ENCODE data around the gene TMA7B.

TMA7B gene

DNA sequence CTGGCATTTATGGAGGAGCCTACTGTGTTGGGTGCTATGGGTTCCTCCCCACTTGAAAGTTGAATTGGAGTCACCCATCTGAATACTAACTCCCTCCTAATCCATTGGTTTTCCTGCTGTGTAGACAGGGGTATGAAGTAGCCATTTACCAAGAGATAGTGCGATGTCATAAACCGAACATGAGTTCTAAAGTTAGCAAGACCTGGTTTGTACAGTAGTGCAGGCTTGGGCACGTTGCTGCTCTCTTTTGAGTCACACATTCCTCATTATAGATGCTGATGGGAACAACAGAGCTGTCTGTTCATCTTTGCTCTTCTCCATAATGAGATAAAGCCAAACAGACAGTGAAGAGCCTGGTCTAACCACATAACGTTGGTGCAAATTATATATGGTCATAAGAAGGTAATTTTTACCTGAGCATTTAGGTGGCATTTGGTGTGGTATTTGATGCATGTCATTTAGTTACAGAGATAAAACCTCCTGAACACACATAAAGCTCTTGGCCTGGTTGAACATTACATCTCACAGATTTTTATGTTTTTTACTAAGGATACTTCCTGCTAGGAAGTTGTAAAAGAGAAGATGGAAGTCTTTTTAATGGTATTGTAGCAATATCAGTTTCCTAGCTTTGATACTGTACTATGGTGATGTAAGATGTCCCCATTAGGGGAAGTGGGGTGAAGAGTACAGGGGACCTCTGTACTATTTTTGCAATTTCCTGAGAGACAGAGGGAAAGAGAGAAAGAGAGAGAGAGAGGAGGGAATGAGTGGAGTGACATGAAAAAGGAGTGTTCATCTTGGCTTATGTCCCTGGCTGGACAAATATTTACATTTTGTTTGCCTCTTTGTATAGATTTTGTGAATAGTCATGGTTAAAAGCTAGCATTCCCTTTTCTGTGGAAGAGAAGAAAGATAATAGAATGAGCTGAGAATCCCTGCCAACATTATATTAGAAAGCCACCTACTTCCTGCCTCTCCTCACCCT is 31.4 kb upstream of the TMA7B start:
- Histone ChIP-seq H2AK5ac (ENCODE audit: low read length) (no peak overlapping the region), H3K9ac (ENCODE audit: low read length) (no peak overlapping the region), H3K4me1 (ENCODE audit: control insufficient read depth, low read depth, low read length) (no peaks in the 10 kb centered on the region), H3K18ac (ENCODE audit: low read length) (no peak overlapping the region), H3K23ac (ENCODE audit: low read length) (no peak overlapping the region), H2BK5ac (ENCODE audit: low read length) (no peak overlapping the region), H3K4ac (ENCODE audit: low read depth, low read length) (no peak overlapping the region), H3K79me1 (ENCODE audit: low read length) (no peaks in the 10 kb centered on the region), H3K79me2 (ENCODE audit: control insufficient read depth, insufficient read depth, low read length) (no peaks in the 10 kb centered on the region), H3K4me3 (ENCODE audit: low read length) (no peak overlapping the region), H4K5ac (ENCODE audit: low read length) (no peak overlapping the region), H4K8ac (ENCODE audit: low read depth, low read length) (no peak overlapping the region), H2BK15ac (replicated peaks; ENCODE audit: low read depth) (no peak overlapping the region), H3K27ac (ENCODE audit: low read depth, low read length) (no peak overlapping the region), H3K27me3 (ENCODE audit: insufficient read depth, low read length, poor library complexity) (no peaks in the 10 kb centered on the region), H2BK120ac (ENCODE audit: low read depth, low read length) (no peak overlapping the region), H3K36me3 (ENCODE audit: control insufficient read depth, insufficient read depth, low read length) (no peaks in the 10 kb centered on the region), H3K4me2 (ENCODE audit: low read length) (no peak overlapping the region), H3K56ac (ENCODE audit: low read length) (no peak overlapping the region)
- DNase-seq, result no peak
- no CpG with 5 or more reads among the region's 4 CpGs for WGBS (ENCODE audit: extremely low coverage, insufficient coverage, low lambda C conversion rate)

- Histone ChIP-seq H3K56ac (ENCODE audit: low read length) (no peak overlapping the region), H3K4me2 (ENCODE audit: low read length) (no peak overlapping the region), H3K23ac (ENCODE audit: low read length) (no peak overlapping the region), H3K27ac (ENCODE audit: low read depth, low read length) (no peak overlapping the region), H2BK120ac (ENCODE audit: low read depth, low read length) (no peak overlapping the region), H2BK5ac (ENCODE audit: low read length) (no peak overlapping the region), H3K4me3 (ENCODE audit: low read length) (no peak overlapping the region), H3K27me3 (ENCODE audit: insufficient read depth, low read length, poor library complexity) (no peaks in the 10 kb centered on the region), H3K4ac (ENCODE audit: low read depth, low read length) (no peak overlapping the region), H3K18ac (ENCODE audit: low read length) (no peak overlapping the region), H3K4me1 (ENCODE audit: control insufficient read depth, low read depth, low read length) (no peaks in the 10 kb centered on the region), H3K36me3 (ENCODE audit: control insufficient read depth, insufficient read depth, low read length) (no peaks in the 10 kb centered on the region), H2BK15ac (replicated peaks; ENCODE audit: low read depth) (no peak overlapping the region), H2AK5ac (ENCODE audit: low read length) (no peak overlapping the region), H4K5ac (ENCODE audit: low read length) (no peak overlapping the region), H3K79me2 (ENCODE audit: control insufficient read depth, insufficient read depth, low read length) (no peaks in the 10 kb centered on the region), H4K8ac (ENCODE audit: low read depth, low read length) (no peak overlapping the region), H3K9ac (ENCODE audit: low read length) (no peak overlapping the region), H3K79me1 (ENCODE audit: low read length) (no peaks in the 10 kb centered on the region)
- no CpG with 5 or more reads among the region's 2 CpGs for WGBS (ENCODE audit: extremely low coverage, insufficient coverage, low lambda C conversion rate)
- DNase-seq, result no peak
These were observed 28.9 kb upstream of the TMA7B start for GRCh38 chr22:39931251-39931650.

DNA sequence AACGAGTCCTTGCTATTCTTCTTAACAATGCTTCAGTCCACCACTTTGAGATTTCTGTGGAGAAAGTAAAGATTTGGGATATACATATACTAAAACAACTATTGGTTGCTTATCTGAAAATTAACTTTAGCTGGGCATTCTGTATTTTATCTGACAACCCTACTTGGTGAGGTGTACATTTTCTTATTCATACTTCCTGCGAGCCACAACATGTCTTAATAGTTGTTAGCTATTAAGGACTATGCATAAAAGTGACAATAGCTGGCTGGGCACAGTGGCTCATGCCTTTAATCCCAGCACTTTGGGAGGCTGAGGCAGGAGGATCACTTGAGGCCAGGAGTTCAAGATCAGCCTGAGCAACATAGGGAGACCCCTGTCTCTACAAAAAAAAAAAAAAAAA is 28.0 kb upstream of the TMA7B start:
- Histone ChIP-seq H3K23ac (ENCODE audit: low read length) (no peak overlapping the region), H4K8ac (ENCODE audit: low read depth, low read length) (no peak overlapping the region), H3K36me3 (ENCODE audit: control insufficient read depth, insufficient read depth, low read length) (no peaks in the 10 kb centered on the region), H3K4me1 (ENCODE audit: control insufficient read depth, low read depth, low read length) (no peaks in the 10 kb centered on the region), H3K56ac (ENCODE audit: low read length) (no peak overlapping the region), H3K9ac (ENCODE audit: low read length) (no peak overlapping the region), H2BK5ac (ENCODE audit: low read length) (no peak overlapping the region), H3K27ac (ENCODE audit: low read depth, low read length) (no peak overlapping the region), H3K27me3 (ENCODE audit: insufficient read depth, low read length, poor library complexity) (no peaks in the 10 kb centered on the region), H3K4me3 (ENCODE audit: low read length) (no peak overlapping the region), H3K18ac (ENCODE audit: low read length) (no peak overlapping the region), H2AK5ac (ENCODE audit: low read length) (no peak overlapping the region), H3K4me2 (ENCODE audit: low read length) (no peak overlapping the region), H3K79me2 (ENCODE audit: control insufficient read depth, insufficient read depth, low read length) (no peaks in the 10 kb centered on the region), H2BK120ac (ENCODE audit: low read depth, low read length) (no peak overlapping the region), H3K4ac (ENCODE audit: low read depth, low read length) (no peak overlapping the region), H3K79me1 (ENCODE audit: low read length) (no peaks in the 10 kb centered on the region), H4K5ac (ENCODE audit: low read length) (no peak overlapping the region), H2BK15ac (replicated peaks; ENCODE audit: low read depth) (no peak overlapping the region)
- no CpG with 5 or more reads among the region's 2 CpGs for WGBS (ENCODE audit: extremely low coverage, insufficient coverage, low lambda C conversion rate)
- no peak for DNase-seq

GRCh38 chr22:39932918-39933649 is 27.1 kb upstream of the TMA7B start:
- Histone ChIP-seq H3K36me3 (ENCODE audit: control insufficient read depth, insufficient read depth, low read length) (no peaks in the 10 kb centered on the region), H2BK5ac (ENCODE audit: low read length) (no peak overlapping the region), H3K56ac (ENCODE audit: low read length) (no peak overlapping the region), H3K4me2 (ENCODE audit: low read length) (no peak overlapping the region), H4K5ac (ENCODE audit: low read length) (no peak overlapping the region), H3K79me2 (ENCODE audit: control insufficient read depth, insufficient read depth, low read length) (no peaks in the 10 kb centered on the region), H3K27ac (ENCODE audit: low read depth, low read length) (no peak overlapping the region), H3K79me1 (ENCODE audit: low read length) (no peaks in the 10 kb centered on the region), H4K8ac (ENCODE audit: low read depth, low read length) (no peak overlapping the region), H3K4me3 (ENCODE audit: low read length) (no peak overlapping the region), H2AK5ac (ENCODE audit: low read length) (no peak overlapping the region), H3K23ac (ENCODE audit: low read length) (no peak overlapping the region), H2BK120ac (ENCODE audit: low read depth, low read length) (no peak overlapping the region), H3K9ac (ENCODE audit: low read length) (no peak overlapping the region), H3K27me3 (ENCODE audit: insufficient read depth, low read length, poor library complexity) (no peaks in the 10 kb centered on the region), H3K4ac (ENCODE audit: low read depth, low read length) (no peak overlapping the region), H3K4me1 (ENCODE audit: control insufficient read depth, low read depth, low read length) (no peaks in the 10 kb centered on the region), H3K18ac (ENCODE audit: low read length) (no peak overlapping the region), H2BK15ac (replicated peaks; ENCODE audit: low read depth) (no peak overlapping the region)
- DNase-seq, result peak; percentile 91
- no CpG with 5 or more reads among the region's 7 CpGs for WGBS (ENCODE audit: extremely low coverage, insufficient coverage, low lambda C conversion rate)

DNA sequence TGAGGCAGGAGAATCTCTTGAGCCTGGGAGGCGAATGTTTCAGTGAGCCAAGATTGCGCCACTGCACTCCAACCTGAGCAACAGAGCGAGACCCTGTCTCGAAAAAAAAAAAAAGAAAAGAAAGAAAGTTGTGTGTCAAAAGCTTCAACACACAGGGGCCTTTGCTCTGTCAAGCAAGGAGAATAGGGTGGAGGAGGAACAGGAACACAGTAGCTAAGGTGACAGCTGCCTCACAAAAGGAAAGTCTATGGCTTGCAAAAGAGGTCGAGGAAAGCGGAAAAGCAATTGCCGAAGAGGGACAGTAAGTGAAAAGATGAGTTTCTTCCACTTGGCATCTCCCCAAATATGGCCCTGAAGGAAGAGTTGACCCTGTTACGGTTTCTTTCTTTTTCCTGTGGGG is 26.5 kb upstream of the TMA7B start:
- no peak overlapping the region for H3K23ac ChIP-seq (ENCODE audit: low read length)
- no peaks in the 10 kb centered on the region for H3K27me3 ChIP-seq (ENCODE audit: insufficient read depth, low read length, poor library complexity)
- no peak overlapping the region for H3K56ac ChIP-seq (ENCODE audit: low read length)
- H3K79me2 ChIP-seq (ENCODE audit: control insufficient read depth, insufficient read depth, low read length), result no peaks in the 10 kb centered on the region
- H3K18ac ChIP-seq (ENCODE audit: low read length), result no peak overlapping the region
- H2BK120ac ChIP-seq (ENCODE audit: low read depth, low read length), result no peak overlapping the region
- no peak overlapping the region for H2BK5ac ChIP-seq (ENCODE audit: low read length)
- no peaks in the 10 kb centered on the region for H3K36me3 ChIP-seq (ENCODE audit: control insufficient read depth, insufficient read depth, low read length)
- no peaks in the 10 kb centered on the region for H3K79me1 ChIP-seq (ENCODE audit: low read length)
- H3K4ac ChIP-seq (ENCODE audit: low read depth, low read length), result no peak overlapping the region
- no CpG with 5 or more reads among the region's 8 CpGs for WGBS (ENCODE audit: extremely low coverage, insufficient coverage, low lambda C conversion rate)
- no peak overlapping the region for H3K4me3 ChIP-seq (ENCODE audit: low read length)
- H3K9ac ChIP-seq (ENCODE audit: low read length), result no peak overlapping the region
- H3K4me2 ChIP-seq (ENCODE audit: low read length), result no peak overlapping the region
- H3K27ac ChIP-seq (ENCODE audit: low read depth, low read length), result no peak overlapping the region
- no peak for DNase-seq
- H2AK5ac ChIP-seq (ENCODE audit: low read length), result no peak overlapping the region
- H3K4me1 ChIP-seq (ENCODE audit: control insufficient read depth, low read depth, low read length), result no peaks in the 10 kb centered on the region
- H4K8ac ChIP-seq (ENCODE audit: low read depth, low read length), result no peak overlapping the region
- H4K5ac ChIP-seq (ENCODE audit: low read length), result no peak overlapping the region
- H2BK15ac ChIP-seq (replicated peaks; ENCODE audit: low read depth), result no peak overlapping the region
